Activated naive CD8-positive, alpha-beta T cell treated with anti-CD3 and anti-CD28 coated beads for 36 hours (primary cell): ENCODE measurements around the gene FGFR1OP2. TPM values are rescaled to one million over a fixed set of nuclear protein-coding genes. Genes with fewer than 3 reads are reported as not detected.
A peak's percentile ranks its signal among the peaks of the same experiment; 100 is the strongest.
"Not testable (repeated sequence)": the region's sequence is repeated elsewhere in the genome, so short reads cannot be mapped to it uniquely, and the experiment has no call there.

Experiments
- DNase-seq: peaks from one replicate; pipeline ENCODE4 v3.0.0; 2021
- H3K27ac Mint-ChIP-seq: one replicate; pipeline ENCODE4 v1.8.0; 2022; ENCODE audit warnings: mild to moderate bottlenecking, moderate library complexity, mixed read lengths
- H3K27me3 Mint-ChIP-seq: one replicate; pipeline ENCODE4 v1.8.0; 2022; ENCODE audit warnings: mild to moderate bottlenecking, mixed read lengths
- H3K36me3 Mint-ChIP-seq: one replicate; pipeline ENCODE4 v1.8.0; 2021; ENCODE audit warnings: mild to moderate bottlenecking, mixed read lengths
- H3K4me1 Mint-ChIP-seq: one replicate; pipeline ENCODE4 v1.8.0; 2021; ENCODE audit warnings: mixed read lengths
- H3K4me3 Mint-ChIP-seq: one replicate; pipeline ENCODE4 v1.8.0; 2022; ENCODE audit warnings: mild to moderate bottlenecking, moderate library complexity, mixed read lengths
- H3K9me3 Mint-ChIP-seq: one replicate; pipeline ENCODE4 v1.8.0; 2022; ENCODE audit warnings: mixed read lengths
- total RNA-seq, 2 experiments: library from RNA; stranded (reverse); gene quantifications; one replicate each; pipeline ENCODE4 v1.2.3, GENCODE V29; 2021

The FGFR1OP2 gene
- 10 to 100 TPM; 49.8 to 53.5 TPM for total RNA-seq

GRCh38 chr12:26937863-26938700 is at the start of gene FGFR1OP2, which contains the start of gene INTS13:
TSS of gene FGFR1OP2 (plus strand) at chr12:26938470. CDS start at chr12:26954159, 15,689 bp downstream.
TSS of gene INTS13 (minus strand) at chr12:26937981. CDS start at chr12:26936803, 1,178 bp downstream.
- Mint-ChIP-seq H3K36me3 (peaks cover 25% of the 10 kb centered on the region), H3K4me1 (peaks cover 50% of the 10 kb centered on the region), H3K27me3 (no peaks in the 10 kb centered on the region)

GRCh38 chr12:26890784-26891183 is 47.5 kb upstream of the FGFR1OP2 start:
- H3K36me3 Mint-ChIP-seq, result peaks cover 5% of the 10 kb centered on the region
- H3K27ac Mint-ChIP-seq, result no peak overlapping the region
- H3K27me3 Mint-ChIP-seq, result no peaks in the 10 kb centered on the region
- no peak overlapping the region for H3K4me3 Mint-ChIP-seq
- no peak for DNase-seq
- H3K4me1 Mint-ChIP-seq, result no peaks in the 10 kb centered on the region
- no peaks in the 10 kb centered on the region for H3K9me3 Mint-ChIP-seq

More at GRCh38 chr12:26937863-26938700, at the start of gene FGFR1OP2, which contains the start of gene INTS13:
- DNase-seq, result peak; percentile 97
- Mint-ChIP-seq H3K9me3 (no peaks in the 10 kb centered on the region), H3K4me3 (peak within 1 kb of the TSS; percentile 97), H3K27ac (peak within 1 kb of the TSS; percentile 99)

- Mint-ChIP-seq H3K27me3 (no peaks in the 10 kb centered on the region), H3K4me3 (no peak overlapping the region), H3K9me3 (no peaks in the 10 kb centered on the region), H3K4me1 (no peaks in the 10 kb centered on the region), H3K36me3 (peaks cover 11% of the 10 kb centered on the region), H3K27ac (no peak overlapping the region)
- DNase-seq, result no peak
Measured at GRCh38 chr12:26891704-26892103, 46.6 kb upstream of the FGFR1OP2 start.

DNA sequence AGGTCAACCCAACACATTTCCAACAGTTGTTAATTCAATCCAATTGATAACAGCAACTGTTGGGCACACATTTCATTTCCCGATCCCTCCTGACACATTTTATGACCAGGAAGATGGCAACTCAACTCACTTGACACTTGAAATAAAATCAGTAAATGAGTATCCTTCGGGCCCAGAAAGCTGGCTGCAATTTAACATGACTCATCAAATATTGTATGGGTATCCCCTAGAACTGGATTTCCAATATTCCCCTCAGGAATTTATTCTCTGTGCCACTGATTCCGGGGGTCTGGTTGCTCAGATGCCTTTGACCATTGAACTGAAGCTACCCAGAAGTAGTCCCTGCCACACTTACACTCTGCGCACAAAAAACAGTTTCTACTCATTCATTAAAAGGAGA is 42.6 kb upstream of the FGFR1OP2 start:
- no peak overlapping the region for H3K27ac Mint-ChIP-seq
- DNase-seq, result no peak
- H3K4me3 Mint-ChIP-seq, result no peak overlapping the region
- H3K9me3 Mint-ChIP-seq, result peaks cover 9% of the 10 kb centered on the region
- peaks cover 28% of the 10 kb centered on the region for H3K36me3 Mint-ChIP-seq
- H3K4me1 Mint-ChIP-seq, result peaks cover 8% of the 10 kb centered on the region
- no peaks in the 10 kb centered on the region for H3K27me3 Mint-ChIP-seq

DNA sequence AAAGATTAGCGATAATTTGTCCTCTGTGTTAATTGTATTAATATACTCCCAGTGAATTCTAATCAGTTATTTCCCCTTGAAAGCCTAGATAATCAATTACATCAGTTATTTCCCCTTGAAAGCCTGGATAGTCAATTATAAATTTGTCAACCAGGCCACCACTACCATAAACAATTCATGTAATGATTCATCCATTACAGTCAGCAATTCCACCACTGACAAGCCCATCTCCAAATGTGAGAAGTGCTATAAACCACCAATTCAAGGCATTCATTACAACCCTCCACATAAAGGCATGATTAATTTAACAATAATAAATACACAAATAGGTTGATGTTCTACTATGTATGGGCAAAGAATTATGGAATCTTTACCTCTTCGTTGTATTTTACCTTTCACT is 41.4 kb upstream of the FGFR1OP2 start:
- DNase-seq, result no peak
- Mint-ChIP-seq H3K9me3 (peaks cover 12% of the 10 kb centered on the region), H3K27ac (no peak overlapping the region), H3K4me1 (peaks cover 8% of the 10 kb centered on the region), H3K4me3 (no peak overlapping the region), H3K27me3 (no peaks in the 10 kb centered on the region), H3K36me3 (peaks cover 41% of the 10 kb centered on the region)

GRCh38 chr12:26903396-26903795 is 34.9 kb upstream of the FGFR1OP2 start:
- H3K36me3 Mint-ChIP-seq, result peaks cover 69% of the 10 kb centered on the region
- not testable (repeated sequence) for H3K4me1 Mint-ChIP-seq, H3K4me3 Mint-ChIP-seq, H3K27ac Mint-ChIP-seq, DNase-seq, H3K27me3 Mint-ChIP-seq
- peaks cover 22% of the 10 kb centered on the region for H3K9me3 Mint-ChIP-seq

DNA sequence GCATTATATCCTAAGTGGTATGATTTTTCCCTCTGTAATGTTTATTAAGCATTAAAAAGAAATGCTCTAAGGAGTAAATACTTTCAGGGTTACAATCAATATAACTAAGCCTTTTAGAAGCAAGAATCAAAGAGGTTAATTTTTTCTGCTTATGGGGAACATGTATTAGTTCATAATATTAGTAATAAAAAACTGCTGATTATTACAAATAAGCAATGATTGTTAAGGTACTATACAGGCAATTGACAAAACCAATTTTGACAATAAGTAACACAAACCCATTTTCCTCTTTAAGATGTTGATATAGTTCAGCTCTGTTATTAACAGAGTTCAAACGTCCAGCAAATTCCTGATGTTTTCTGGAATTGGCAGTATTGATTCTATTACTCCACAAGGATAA is 32.2 kb upstream of the FGFR1OP2 start:
- Mint-ChIP-seq H3K27me3 (no peaks in the 10 kb centered on the region), H3K27ac (no peak overlapping the region), H3K4me3 (no peak overlapping the region), H3K4me1 (no peaks in the 10 kb centered on the region), H3K36me3 (peaks cover 63% of the 10 kb centered on the region), H3K9me3 (peaks cover 11% of the 10 kb centered on the region)
- no peak for DNase-seq

DNA sequence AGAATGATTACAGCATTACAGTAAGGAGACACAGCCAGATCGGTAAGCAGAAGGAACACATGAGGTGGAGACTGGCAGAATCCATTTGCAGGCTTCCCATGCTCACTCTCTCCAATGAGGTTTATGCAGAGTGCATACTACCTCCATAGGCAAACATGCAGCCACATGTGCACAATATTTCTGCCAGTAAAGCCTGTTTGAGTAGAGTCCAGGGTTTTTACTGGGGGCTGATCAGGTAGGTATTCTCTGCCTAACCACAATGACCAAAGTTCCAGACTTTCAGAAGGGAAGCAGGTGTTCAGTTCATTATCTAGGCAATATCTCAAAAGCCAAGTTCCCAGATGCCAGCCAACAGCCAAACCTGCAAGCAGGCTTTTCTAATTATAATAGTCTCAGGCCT is 31.6 kb upstream of the FGFR1OP2 start:
- Mint-ChIP-seq H3K4me3 (no peak overlapping the region), H3K27me3 (no peaks in the 10 kb centered on the region), H3K36me3 (peaks cover 60% of the 10 kb centered on the region), H3K4me1 (no peaks in the 10 kb centered on the region), H3K9me3 (peaks cover 11% of the 10 kb centered on the region), H3K27ac (peak overlapping the region; percentile 35)
- DNase-seq, result no peak

DNA sequence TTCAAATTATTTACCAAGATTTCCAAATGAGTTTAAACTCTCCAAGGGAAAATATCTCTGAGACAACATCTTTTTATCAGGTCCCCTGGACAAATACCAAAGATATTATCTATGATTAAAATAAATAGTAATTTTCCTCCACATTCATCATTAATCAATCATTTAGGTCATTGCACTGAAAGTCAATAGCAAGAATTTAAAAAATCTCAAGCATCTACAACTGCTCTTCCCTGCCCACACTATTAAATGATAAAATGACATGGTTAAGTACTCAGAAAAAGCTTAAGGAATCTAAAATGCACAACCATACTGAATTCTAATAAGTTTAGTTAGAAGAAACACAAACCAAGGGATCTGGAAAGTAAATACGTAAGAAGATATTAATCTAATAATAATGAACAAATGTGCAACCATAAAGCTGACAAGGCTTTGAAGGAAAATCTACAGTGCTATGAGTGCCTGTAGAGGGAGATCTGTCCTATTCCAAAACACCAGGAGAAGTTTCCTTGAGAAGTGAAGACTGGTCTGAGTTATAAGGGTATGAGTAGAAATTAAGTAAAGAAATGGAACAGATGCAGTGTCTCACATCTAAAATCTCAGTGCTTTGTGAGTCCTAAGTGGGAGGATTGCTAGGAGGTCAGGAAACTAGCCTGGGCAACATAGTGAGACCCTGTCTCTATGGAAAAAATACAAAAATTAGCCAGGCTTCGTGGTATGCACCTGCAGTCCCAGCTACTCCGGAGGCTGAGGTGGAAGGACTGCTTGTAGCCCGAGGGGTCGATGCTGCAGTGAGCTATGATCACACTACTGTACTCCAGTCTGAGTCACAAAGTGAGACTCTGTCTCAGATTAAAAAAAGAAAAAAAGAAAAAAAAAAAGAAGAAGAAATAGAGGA is 19.7 kb upstream of the FGFR1OP2 start:
- DNase-seq, result no peak
- H3K4me1 Mint-ChIP-seq, result no peaks in the 10 kb centered on the region
- H3K36me3 Mint-ChIP-seq, result peaks cover 33% of the 10 kb centered on the region
- H3K27me3 Mint-ChIP-seq, result no peaks in the 10 kb centered on the region
- H3K9me3 Mint-ChIP-seq, result no peaks in the 10 kb centered on the region
- no peak overlapping the region for H3K27ac Mint-ChIP-seq
- H3K4me3 Mint-ChIP-seq, result no peak overlapping the region

DNA sequence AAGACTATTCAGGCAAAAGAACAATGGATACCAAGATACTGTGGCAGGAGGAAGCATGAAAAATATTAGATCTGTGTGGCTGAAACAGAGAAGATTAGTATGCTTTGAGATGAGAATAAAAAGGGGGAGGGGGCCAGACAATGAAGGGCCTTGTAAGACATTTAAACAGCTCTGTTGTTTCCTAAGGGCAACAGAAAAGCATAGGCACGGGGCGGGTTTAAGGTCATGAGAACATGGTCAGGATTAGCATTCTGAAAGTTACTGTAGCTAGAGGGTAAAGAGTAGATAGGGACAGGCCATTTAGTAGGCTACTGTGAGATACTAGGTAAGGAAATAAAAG is 19.1 kb upstream of the FGFR1OP2 start:
- Mint-ChIP-seq H3K36me3 (peaks cover 32% of the 10 kb centered on the region), H3K4me1 (no peaks in the 10 kb centered on the region), H3K9me3 (no peaks in the 10 kb centered on the region), H3K27ac (no peak overlapping the region), H3K27me3 (no peaks in the 10 kb centered on the region), H3K4me3 (no peak overlapping the region)
- no peak for DNase-seq

- no peaks in the 10 kb centered on the region for H3K9me3 Mint-ChIP-seq
- no peaks in the 10 kb centered on the region for H3K27me3 Mint-ChIP-seq
- H3K27ac Mint-ChIP-seq, result no peak overlapping the region
- no peak for DNase-seq
- H3K36me3 Mint-ChIP-seq, result peaks cover 18% of the 10 kb centered on the region
- H3K4me1 Mint-ChIP-seq, result peaks cover 3% of the 10 kb centered on the region
- no peak overlapping the region for H3K4me3 Mint-ChIP-seq
Measured at GRCh38 chr12:26921886-26922285, 16.4 kb upstream of the FGFR1OP2 start.

GRCh38 chr12:26928661-26929060 is 9.6 kb upstream of the FGFR1OP2 start:
- H3K27ac Mint-ChIP-seq, result no peak overlapping the region
- peaks cover 35% of the 10 kb centered on the region for H3K36me3 Mint-ChIP-seq
- DNase-seq, result no peak
- H3K27me3 Mint-ChIP-seq, result no peaks in the 10 kb centered on the region
- no peak overlapping the region for H3K4me3 Mint-ChIP-seq
- no peaks in the 10 kb centered on the region for H3K9me3 Mint-ChIP-seq
- H3K4me1 Mint-ChIP-seq, result peaks cover 26% of the 10 kb centered on the region

DNA sequence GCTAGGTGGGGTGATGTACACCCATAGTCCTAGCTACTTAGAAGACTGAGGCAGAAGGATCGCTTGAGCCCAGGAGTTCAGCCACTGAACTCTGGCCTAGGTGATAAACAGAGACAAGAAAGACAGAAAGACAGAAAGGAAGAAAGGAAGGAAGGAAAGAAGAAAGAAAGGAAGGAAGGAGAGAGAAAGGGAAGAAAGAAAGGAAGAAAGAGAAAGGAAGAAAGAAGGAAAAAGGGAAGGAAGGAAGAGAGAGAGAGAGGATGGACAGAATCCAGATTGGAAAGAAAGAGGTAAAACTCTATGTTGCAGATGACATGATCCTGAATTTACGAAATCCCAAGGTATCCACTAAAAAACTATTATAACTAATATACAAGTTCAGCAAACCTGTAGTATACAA is 8.7 kb upstream of the FGFR1OP2 start:
- H3K36me3 Mint-ChIP-seq, result peaks cover 39% of the 10 kb centered on the region
- H3K27ac Mint-ChIP-seq, result no peak overlapping the region

GRCh38 chr12:26935636-26936378 is 2.5 kb upstream of the FGFR1OP2 start:
- Mint-ChIP-seq H3K9me3 (no peaks in the 10 kb centered on the region), H3K36me3 (peaks cover 38% of the 10 kb centered on the region), H3K27me3 (no peaks in the 10 kb centered on the region), H3K4me1 (peaks cover 42% of the 10 kb centered on the region), H3K27ac (peak overlapping the region; percentile 72), H3K4me3 (peak overlapping the region; percentile 97)
- no peak for DNase-seq

More for the DNA sequence above, 8.7 kb upstream of the FGFR1OP2 start:
- Mint-ChIP-seq H3K27me3 (no peaks in the 10 kb centered on the region), H3K4me1 (peaks cover 31% of the 10 kb centered on the region), H3K9me3 (no peaks in the 10 kb centered on the region), H3K4me3 (no peak overlapping the region)
- DNase-seq, result no peak
